GM12865 (cell line): ENCODE results near the gene KIAA0040.

Source experiments
- DNase-seq: peaks from one replicate; pipeline ENCODE4 v3.0.0; 2010; ENCODE audit warnings: low read depth
- H3K4me3 ChIP-seq: 2 replicates; pipeline ENCODE4 v1.5.1; 2011; ENCODE audit warnings: mild to moderate bottlenecking, low read depth, low read length, control low read depth
- CTCF ChIP-seq: IDR thresholded peaks from 2 replicates; pipeline ENCODE4 v1.5.1; 2011; ENCODE audit warnings: low read length, control low read depth, low read depth, inconsistent platforms; ENCODE audit not compliant: insufficient read depth; ENCODE audit errors: missing control alignments

Gene KIAA0040

GRCh38 chr1:175211656-175212055 lies 19.1 kb upstream of the KIAA0040 start:
- no peak for TF ChIP-seq CTCF
- no peak overlapping the region for H3K4me3 ChIP-seq
- DNase-seq = no peak

- no peak for TF ChIP-seq CTCF
- no peak for DNase-seq
- H3K4me3 ChIP-seq = no peak overlapping the region
Observed at GRCh38 chr1:175210744-175211143, 18.2 kb upstream of the KIAA0040 start.

DNA sequence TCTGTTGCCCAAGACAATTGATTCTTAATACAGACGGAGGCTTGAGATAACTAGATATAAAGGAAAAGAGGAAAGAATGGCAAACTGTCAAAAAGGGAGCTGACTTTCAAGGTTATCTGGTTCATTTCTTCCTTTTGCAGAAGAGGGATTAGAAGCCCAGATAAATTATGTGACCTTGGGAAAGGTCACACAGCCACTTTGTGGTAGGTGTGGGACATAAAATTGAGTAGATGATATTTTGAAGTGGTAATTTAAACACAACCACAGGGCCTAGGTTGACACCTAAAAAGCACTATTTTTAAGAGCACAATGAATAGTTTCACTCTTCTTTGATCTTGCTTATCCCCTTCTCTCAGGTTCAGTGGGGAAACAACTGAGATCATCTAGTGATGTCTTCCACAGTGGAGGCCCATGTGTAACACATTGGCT lies 16.9 kb upstream of the KIAA0040 start:
- DNase-seq = peak; percentile 55

DNA sequence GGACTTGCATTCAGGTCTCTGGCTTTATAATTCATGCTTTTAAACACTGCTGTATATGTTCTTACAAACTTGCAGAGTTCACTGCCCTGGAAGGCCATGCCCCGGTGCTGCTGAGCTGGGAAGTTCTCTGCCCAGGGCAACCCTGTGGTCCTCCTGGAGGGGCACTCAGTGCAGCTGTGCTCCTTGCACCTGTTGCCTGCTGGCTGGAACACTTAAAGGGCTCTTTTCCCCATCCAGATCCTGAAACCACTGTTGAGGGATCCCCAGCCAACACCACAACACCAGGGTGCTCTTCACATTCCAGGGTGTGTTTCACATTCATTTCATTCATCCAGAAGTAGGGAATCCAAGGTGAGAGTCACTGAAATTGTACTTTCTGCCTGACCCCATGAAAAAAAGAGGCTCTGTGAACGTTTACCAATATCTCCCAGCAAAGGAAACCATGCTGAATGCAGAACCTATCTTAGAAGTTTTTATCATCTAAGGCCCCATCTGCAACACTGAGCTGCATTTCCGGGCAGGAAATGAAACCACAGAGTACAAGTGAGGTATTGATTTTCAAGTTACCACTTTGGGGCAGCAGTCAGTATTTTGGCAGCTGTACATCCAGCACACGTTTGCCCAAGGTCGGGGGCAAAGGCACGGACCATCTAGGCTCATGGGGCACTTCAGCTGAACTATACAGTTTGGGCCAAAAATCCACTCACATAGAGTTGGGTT lies 16.4 kb upstream of the KIAA0040 start:
- H3K4me3 ChIP-seq = peak overlapping the region; percentile 25
- DNase-seq = peak; percentile 85
- no peak for TF ChIP-seq CTCF

More for the DNA sequence above, 16.9 kb upstream of the KIAA0040 start:
- no peak for TF ChIP-seq CTCF
- peak overlapping the region; percentile 25 for H3K4me3 ChIP-seq

DNA sequence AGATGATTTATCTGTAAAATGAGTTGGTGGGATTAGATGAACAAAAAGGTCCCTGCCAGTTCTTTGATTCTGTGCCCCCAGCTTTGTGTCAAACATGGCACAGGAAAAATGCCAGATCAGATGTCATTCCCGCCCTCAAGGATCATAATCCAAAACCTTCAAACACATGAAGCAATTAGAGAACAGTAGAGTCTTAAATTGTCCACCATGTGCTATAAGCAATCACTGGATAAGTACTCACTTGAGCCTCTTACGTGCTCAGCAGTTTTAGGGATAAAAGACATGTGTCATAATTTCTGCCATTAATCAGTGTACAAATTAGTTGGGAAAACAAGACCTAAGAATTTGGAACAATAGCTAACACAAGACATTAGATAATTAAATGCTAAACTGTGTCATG lies 15.4 kb upstream of the KIAA0040 start:
- DNase-seq = no peak
- no peak for TF ChIP-seq CTCF
- no peak overlapping the region for H3K4me3 ChIP-seq

DNA sequence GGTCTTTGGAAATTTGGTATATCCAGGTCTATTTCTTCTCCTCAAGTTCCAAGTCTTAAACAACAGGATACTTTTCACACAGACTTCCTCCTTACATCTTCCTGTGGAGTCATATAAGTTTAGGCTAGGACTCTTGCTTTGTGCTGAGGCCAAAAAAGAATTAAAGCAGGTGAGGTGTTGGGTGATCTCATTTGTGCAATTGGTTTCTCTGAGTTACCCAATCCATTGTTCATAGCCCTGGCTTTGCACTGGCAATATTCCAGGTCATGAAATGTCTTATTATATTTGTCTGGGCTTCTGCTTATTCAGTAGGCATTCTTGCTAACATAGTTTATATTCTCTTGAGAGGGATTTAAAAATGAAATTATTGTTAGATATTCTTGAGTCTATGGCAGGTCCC lies 14.1 kb upstream of the KIAA0040 start:
- no peak overlapping the region for H3K4me3 ChIP-seq
- TF ChIP-seq CTCF = no peak
- no peak for DNase-seq

- H3K4me3 ChIP-seq = no peak overlapping the region
- peak; percentile 75 for DNase-seq
- TF ChIP-seq CTCF = no peak
Observed at GRCh38 chr1:175204330-175204729, 11.8 kb upstream of the KIAA0040 start.
